ENCODE results near the gene RBMS3. TPM values are rescaled to one million over a fixed set of nuclear protein-coding genes. Genes with fewer than 3 reads are reported as not detected.

RBMS3 gene
- total RNA-seq, 3 donors from 2014 or later: 4.6 to 53.6 (median 11.7) TPM

GRCh38 chr3:29695201-29695600 is 414.3 kb downstream of the RBMS3 start:
- H3K4me1 ChIP-seq (ENCODE audit: low read depth): no peaks in the 10 kb centered on the region

GRCh38 chr3:29695643-29696198 is 414.9 kb downstream of the RBMS3 start:
- TF ChIP-seq CTCF (IDR thresholded peaks at IDR 0.05): no peak
- DNase-seq: no peak
- intact Hi-C loops (cut with DNase I, micrococcal nuclease): loop anchor here in 1 of 2 donors (10.0 kb wide), 1 partner anchor 411 kb away; the partner anchor contains the start of gene RBMS3
- Histone ChIP-seq H3K36me3 (ENCODE audit: low read depth) (no peaks in the 10 kb centered on the region), H3K9me3 (no peaks in the 10 kb centered on the region), H3K4me3 (no peak overlapping the region), H3K4me1 (ENCODE audit: low read depth) (no peaks in the 10 kb centered on the region)
- peak; percentile 29 for ATAC-seq

More at GRCh38 chr3:29695201-29695600, 414.3 kb downstream of the RBMS3 start:
- intact Hi-C loops (cut with DNase I, micrococcal nuclease): loop anchor here in 1 of 2 donors (10.0 kb wide), 1 partner anchor 410 kb away; the partner anchor contains the start of gene RBMS3
- Histone ChIP-seq H3K4me3 (no peak overlapping the region), H3K36me3 (ENCODE audit: low read depth) (no peaks in the 10 kb centered on the region), H3K9me3 (no peaks in the 10 kb centered on the region)
- DNase-seq (no peak), ATAC-seq (no peak)
- TF ChIP-seq CTCF (IDR thresholded peaks at IDR 0.05): no peak

GRCh38 chr3:29696311-29696710 is 415.4 kb downstream of the RBMS3 start:
- intact Hi-C loops (cut with DNase I, micrococcal nuclease): loop anchor here in 1 of 2 donors (10.0 kb wide), 1 partner anchor 412 kb away; the partner anchor contains the start of gene RBMS3
- Histone ChIP-seq H3K9me3 (no peaks in the 10 kb centered on the region), H3K36me3 (ENCODE audit: low read depth) (no peaks in the 10 kb centered on the region), H3K4me3 (no peak overlapping the region), H3K4me1 (ENCODE audit: low read depth) (no peaks in the 10 kb centered on the region)
- TF ChIP-seq CTCF (IDR thresholded peaks at IDR 0.05): no peak
- DNase-seq (no peak), ATAC-seq (no peak)

GRCh38 chr3:29697989-29698388 is 417.1 kb downstream of the RBMS3 start:
- ATAC-seq (no peak), DNase-seq (no peak)
- Histone ChIP-seq H3K4me1 (ENCODE audit: low read depth) (no peaks in the 10 kb centered on the region), H3K9me3 (no peaks in the 10 kb centered on the region), H3K36me3 (ENCODE audit: low read depth) (no peaks in the 10 kb centered on the region), H3K4me3 (no peak overlapping the region)
- no peak for TF ChIP-seq CTCF (IDR thresholded peaks at IDR 0.05)
- intact Hi-C loops (cut with DNase I, micrococcal nuclease): loop anchor here in 1 of 2 donors (10.0 kb wide), 1 partner anchor 413 kb away; the partner anchor contains the start of gene RBMS3

- Histone ChIP-seq H3K36me3 (ENCODE audit: low read depth) (no peaks in the 10 kb centered on the region), H3K4me1 (ENCODE audit: low read depth) (no peaks in the 10 kb centered on the region), H3K4me3 (no peak overlapping the region), H3K9me3 (no peaks in the 10 kb centered on the region)
- ATAC-seq (no peak), DNase-seq (no peak)
- TF ChIP-seq CTCF (IDR thresholded peaks at IDR 0.05): no peak
- intact Hi-C loops (cut with DNase I, micrococcal nuclease): no loop called here
These were observed 419.4 kb downstream of the RBMS3 start for GRCh38 chr3:29700256-29700655.
